ENCODE measurements around the gene ACOT7.

GRCh38 chr1:6384962-6385361 is 8.6 kb downstream of the ACOT7 start:
- no peak for TF ChIP-seq POLR2A (IDR thresholded peaks at IDR 0.05)
- no peak for TF ChIP-seq CTCF (IDR thresholded peaks at IDR 0.05)
